ENCODE results near the gene LRRC70.

DNA sequence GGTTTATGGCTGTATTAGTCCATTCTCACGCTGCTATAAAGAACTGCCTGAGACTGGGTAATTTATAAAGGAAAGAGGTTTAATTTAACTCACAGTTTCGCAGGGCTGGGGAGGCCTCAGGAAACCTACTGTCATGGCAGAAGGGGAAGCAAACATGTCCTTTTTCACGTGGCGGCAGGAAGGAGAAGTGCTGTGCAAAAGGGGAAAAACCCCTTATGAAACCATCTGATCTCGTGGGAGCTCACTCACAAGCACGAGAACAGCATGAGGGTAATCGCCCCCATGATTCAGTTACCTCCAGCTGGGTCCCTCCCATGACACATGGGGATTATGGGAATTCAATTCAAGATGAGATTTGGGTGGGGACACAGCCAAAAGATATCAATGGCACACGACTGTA, 13.9 kb downstream of the LRRC70 start:
- no peak for TF ChIP-seq CTCF (IDR thresholded peaks at IDR 0.05)
- no peak for TF ChIP-seq POLR2A (IDR thresholded peaks at IDR 0.05)

Measured in esophagus squamous epithelium (tissue), 4 donors.